Measurements from ENCODE around the gene PHYHD1.
"Not testable (repeated sequence)": the region's sequence is repeated elsewhere in the genome, so short reads cannot be mapped to it uniquely, and the experiment has no call there.

PHYHD1 gene

DNA sequence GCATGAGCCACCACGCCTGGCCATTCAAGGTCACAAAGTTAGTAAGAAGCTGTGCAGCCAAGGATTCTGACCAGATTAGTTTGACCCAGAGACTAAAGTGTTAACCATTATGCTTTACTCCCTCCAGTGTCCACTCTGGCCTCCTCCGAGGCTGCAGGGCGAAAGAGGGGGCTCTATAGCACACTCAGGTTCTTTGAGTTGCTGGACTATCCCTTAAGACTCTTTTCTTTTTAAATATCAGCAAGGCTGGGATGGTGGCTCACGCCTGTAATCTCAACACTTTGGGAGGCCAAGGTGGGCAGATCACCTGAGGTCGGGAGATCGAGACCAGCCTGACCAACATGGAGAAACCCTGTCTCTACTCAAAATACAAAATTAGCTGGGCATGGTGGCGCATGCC, 24.2 kb downstream of the PHYHD1 start:
- DNase-seq = not testable (repeated sequence)
- intact Hi-C loops (cut with DNase I) = loop anchor here (5.0 kb wide), 1 partner anchor 63 kb away; the partner anchor contains the start of genes KYAT1 and LRRC8A

DNA sequence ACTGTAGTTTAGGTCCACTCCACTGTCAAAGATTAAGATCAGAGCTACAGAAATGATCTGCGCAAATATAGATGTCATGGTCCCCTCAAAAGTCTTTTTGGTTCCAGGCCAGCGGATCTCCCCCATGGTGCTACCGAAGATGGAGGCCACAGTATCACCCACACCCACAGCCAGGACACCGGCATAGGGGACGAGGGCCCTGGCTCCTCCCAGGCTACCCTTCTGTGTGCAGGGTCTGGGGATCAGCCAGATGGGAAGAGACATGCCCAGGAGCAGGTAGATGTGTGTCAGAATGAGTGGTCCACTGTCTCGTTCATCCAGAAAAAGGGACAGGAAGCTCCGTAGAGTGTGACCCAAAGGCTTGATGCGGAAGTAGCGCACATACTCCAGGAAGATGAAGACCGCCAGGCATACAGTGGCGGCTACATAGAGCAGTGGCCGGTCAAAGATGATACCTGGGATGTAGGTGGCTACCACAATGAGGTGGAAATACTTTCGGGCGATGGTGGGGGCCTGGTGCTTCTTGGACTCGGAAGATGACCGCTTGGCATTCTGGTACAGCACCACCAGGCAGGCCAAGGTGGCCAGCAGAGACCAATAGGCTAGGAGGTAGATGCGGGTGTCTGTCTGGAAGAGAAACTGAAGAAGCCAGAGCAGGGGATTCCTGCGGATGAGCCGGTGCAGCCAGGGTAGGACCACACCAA, 25.2 kb downstream of the PHYHD1 start:
- peak in 4 of 42 donors; percentile 6 to 30 (median 14) for DNase-seq
- intact Hi-C loops (cut with DNase I) = loop anchor here (5.0 kb wide), 1 partner anchor 64 kb away; the partner anchor contains the start of genes KYAT1 and LRRC8A

DNA sequence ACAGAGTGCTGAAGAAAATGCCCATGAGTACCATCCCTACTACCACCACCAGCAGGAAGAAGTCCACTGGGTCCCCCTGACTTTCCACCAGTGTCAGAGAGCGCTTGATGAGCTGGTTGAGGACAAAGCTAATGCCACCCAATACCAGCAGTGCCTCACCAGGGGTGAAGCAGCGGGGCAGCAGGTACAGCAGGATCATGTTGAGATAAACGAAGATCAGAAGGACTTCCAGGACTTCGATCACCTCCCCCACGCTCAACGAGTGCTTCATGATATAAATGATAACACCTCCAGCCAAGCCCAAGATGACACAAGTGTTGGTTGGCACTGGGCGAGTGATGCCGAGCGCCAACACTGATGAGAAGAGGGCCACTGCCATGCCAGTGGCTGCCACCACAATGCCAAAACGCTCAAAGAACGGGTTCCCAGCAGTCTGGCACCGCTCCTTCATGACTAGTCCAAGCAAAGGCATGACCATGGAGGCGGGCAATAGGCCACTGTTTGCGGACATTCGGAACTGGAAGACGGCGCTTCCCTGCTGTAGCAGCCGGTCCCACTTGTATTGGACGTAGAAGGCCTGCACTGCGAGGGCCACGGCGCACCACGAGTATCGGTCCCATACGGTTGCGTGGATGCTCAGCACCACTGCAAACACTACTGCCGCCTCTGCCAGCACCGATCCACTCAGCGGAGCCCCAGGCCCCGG, 25.9 kb downstream of the PHYHD1 start:
- intact Hi-C loops (cut with DNase I) = loop anchor here (5.0 kb wide), 1 partner anchor 64 kb away; the partner anchor contains the start of genes KYAT1 and LRRC8A
- DNase-seq = peak in 32 of 42 donors; percentile 16 to 67 (median 40)

- DNase-seq = peak in 2 of 42 donors; percentile 9 to 15
Measured at GRCh38 chr9:128947277-128947526, 26.4 kb downstream of the PHYHD1 start.

GRCh38 chr9:128947527-128948301, 26.9 kb downstream of the PHYHD1 start, which contains the start of the genes DOLK and NUP188:
DOLK (minus strand) TSS chr9:128947603; CDS start chr9:128947303, 300 bp downstream.
NUP188 (plus strand) TSS chr9:128947699; CDS start chr9:128947720, 21 bp downstream.
- DNase-seq = peak; percentile 90 to 100 (median 98)
- intact Hi-C loops (cut with DNase I) = loop anchor here (5.0 kb wide), 1 partner anchor 65 kb away; the partner anchor contains the start of genes KYAT1 and LRRC8A

More at GRCh38 chr9:128947277-128947526, 26.4 kb downstream of the PHYHD1 start:
- intact Hi-C loops (cut with DNase I) = loop anchor here (5.0 kb wide), 1 partner anchor 65 kb away; the partner anchor contains the start of genes KYAT1 and LRRC8A

GRCh38 chr9:128961403-128961802, 40.6 kb downstream of the PHYHD1 start:
- DNase-seq; intact Hi-C loops (cut with DNase I): not testable (repeated sequence)

DNA sequence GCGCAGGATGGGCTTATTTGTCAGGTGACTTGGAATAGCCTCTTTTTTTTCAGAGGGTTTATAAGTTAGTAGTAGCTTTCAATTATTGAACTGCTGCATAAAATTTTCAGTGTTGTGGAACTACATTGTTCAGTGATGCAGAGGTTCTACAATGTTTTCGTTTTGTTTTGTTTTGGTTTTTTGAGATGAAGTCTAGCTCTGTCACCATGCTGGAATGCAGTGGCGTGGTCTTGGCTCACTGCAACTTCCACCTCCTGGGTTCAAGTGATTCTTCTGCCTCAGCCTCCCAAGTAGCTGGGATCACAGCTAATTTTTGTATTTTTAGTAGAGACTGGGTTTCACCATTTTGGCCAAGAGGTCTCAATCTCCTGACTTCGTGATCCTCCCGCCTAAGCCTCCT, 48.7 kb downstream of the PHYHD1 start:
- DNase-seq = no peak
- intact Hi-C loops (cut with DNase I) = no loop called here

DNA sequence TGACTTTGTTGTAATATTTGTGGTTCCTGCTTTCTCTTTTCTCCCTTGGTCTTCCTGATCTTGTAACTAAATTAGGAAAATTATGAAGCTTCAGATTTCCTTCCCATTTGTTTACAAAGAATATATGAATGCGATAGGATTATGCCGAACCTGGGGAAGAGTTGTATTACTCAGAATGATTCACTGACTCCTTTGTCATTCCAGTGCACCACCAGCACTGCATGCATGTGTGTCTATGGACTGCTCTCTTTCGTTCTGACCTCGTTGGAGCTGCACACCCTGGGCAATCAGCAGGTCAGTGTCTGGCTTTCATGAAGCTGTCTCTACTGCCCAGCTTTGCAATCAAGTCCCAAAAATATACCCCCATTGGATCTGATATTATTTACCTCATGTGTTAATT, 52.2 kb downstream of the PHYHD1 start:
- no peak for DNase-seq
- intact Hi-C loops (cut with DNase I) = no loop called here

DNA sequence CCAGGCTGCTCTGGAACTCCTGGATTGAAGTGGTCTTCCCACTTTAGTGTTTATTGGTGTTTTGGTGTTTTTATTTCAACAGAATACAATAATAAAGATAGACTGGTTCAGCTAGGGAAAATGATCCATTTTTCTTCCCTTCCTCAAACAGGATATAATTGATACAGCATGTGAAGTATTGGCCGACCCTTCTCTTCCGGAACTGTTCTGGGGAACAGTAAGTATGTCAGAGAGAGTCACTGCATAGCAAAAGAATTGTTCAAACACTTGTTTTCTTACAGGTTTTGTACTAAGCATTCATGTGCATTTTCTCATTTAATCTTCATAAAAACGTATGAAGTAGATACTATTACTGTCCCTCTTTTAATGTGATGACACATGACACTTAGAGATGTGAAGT, 58.3 kb downstream of the PHYHD1 start:
- intact Hi-C loops (cut with DNase I) = no loop called here
- no peak for DNase-seq

GRCh38 chr9:128983536-128983935, 62.8 kb downstream of the PHYHD1 start:
- intact Hi-C loops (cut with DNase I) = no loop called here
- peak in 1 of 42 donors; percentile 25 for DNase-seq

DNA sequence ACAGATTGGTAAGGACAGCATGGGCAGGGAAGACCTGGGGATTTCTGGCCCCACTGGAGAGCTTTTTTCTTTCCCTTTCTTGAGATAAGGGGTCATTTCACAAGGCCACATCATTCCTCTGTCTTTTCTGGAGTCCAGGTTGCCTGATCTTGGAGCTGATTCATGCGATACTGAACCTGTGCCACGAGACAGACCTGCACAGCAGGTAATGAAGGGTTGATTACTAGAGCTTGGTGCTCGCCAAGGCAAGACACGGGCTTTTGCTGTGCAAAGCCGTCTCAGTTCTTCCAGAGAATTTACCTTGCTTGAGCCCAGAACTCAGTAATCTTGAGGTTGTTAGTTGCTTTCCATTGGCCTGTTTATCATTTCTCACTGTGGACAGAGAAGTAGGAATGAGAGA, 65.9 kb downstream of the PHYHD1 start:
- peak in 1 of 42 donors; percentile 5 for DNase-seq
- intact Hi-C loops (cut with DNase I) = no loop called here

DNA sequence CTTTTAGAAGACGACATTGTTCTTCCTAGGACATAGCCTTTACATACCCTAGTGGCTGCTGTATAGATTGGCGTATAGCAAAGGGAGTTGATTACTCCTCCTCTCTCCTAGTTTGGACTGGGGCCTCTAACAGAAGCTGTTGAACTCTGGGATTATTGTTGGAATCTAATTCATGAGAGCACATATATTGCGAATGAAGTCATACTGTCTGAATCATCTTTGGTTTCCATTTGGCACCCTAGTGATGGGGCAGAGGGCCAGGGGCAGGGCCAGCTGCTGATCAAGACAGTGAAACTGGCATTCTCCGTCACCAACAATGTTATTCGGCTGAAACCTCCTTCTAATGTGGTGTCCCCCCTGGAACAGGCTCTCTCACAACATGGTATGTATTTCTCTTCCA, 67.0 kb downstream of the PHYHD1 start:
- intact Hi-C loops (cut with DNase I) = no loop called here
- peak in 28 of 42 donors; percentile 28 to 85 (median 60) for DNase-seq

Measured in head of caudate nucleus (tissue), 42 donors.